GM23338 (cell line): Measurements from ENCODE around the gene TUBB2A.

ENCODE experiments used
- EZH2 ChIP-seq: fragments of 200-600 bp; sonication (generic); IDR thresholded peaks from one replicate; pipeline ENCODE4 v1.8.0; 2017; ENCODE audit warnings: antibody characterized with exemption, mild to moderate bottlenecking, low read depth; ENCODE audit not compliant: unreplicated experiment
- POLR2AphosphoS5 ChIP-seq: IDR thresholded peaks from 2 replicates; pipeline ENCODE4 v1.6.1; 2016; ENCODE audit warnings: antibody characterized with exemption, low read depth
- ZNF462 ChIP-seq: fragments of 250-450 bp; sonication (Bioruptor Pico); IDR thresholded peaks from 2 replicates; pipeline ENCODE4 v1.5.0; 2020; ENCODE audit warnings: mild to moderate bottlenecking, moderate library complexity
- TF ChIP-seq, protein P1 (sequence below), 2 experiments: fragments of 200-600 bp in 1 of 2; sonication (generic) in 1 of 2; conservative IDR thresholded peaks; 2 replicates each; pipeline versions ENCODE4 v1.5.1 to v1.6.1; 2016 to 2017; ENCODE audit warnings: antibody characterized with exemption in 2 of 2, low read depth in 2 of 2, mild to moderate bottlenecking in 2 of 2, moderate library complexity in 1 of 2

GRCh38 chr6:3140201-3140600 is 17.1 kb downstream of the TUBB2A start:
- TF ChIP-seq, protein P1, sequence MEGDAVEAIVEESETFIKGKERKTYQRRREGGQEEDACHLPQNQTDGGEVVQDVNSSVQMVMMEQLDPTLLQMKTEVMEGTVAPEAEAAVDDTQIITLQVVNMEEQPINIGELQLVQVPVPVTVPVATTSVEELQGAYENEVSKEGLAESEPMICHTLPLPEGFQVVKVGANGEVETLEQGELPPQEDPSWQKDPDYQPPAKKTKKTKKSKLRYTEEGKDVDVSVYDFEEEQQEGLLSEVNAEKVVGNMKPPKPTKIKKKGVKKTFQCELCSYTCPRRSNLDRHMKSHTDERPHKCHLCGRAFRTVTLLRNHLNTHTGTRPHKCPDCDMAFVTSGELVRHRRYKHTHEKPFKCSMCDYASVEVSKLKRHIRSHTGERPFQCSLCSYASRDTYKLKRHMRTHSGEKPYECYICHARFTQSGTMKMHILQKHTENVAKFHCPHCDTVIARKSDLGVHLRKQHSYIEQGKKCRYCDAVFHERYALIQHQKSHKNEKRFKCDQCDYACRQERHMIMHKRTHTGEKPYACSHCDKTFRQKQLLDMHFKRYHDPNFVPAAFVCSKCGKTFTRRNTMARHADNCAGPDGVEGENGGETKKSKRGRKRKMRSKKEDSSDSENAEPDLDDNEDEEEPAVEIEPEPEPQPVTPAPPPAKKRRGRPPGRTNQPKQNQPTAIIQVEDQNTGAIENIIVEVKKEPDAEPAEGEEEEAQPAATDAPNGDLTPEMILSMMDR (conservative IDR thresholded peaks at IDR 0.05; ENCODE audit: low read depth in 2 of 2), result no peak
- no peak for TF ChIP-seq POLR2AphosphoS5
- no peak for TF ChIP-seq ZNF462
- TF ChIP-seq EZH2, result no peak
